Measurements from ENCODE around the gene CDYL.

Gene CDYL, protein sequence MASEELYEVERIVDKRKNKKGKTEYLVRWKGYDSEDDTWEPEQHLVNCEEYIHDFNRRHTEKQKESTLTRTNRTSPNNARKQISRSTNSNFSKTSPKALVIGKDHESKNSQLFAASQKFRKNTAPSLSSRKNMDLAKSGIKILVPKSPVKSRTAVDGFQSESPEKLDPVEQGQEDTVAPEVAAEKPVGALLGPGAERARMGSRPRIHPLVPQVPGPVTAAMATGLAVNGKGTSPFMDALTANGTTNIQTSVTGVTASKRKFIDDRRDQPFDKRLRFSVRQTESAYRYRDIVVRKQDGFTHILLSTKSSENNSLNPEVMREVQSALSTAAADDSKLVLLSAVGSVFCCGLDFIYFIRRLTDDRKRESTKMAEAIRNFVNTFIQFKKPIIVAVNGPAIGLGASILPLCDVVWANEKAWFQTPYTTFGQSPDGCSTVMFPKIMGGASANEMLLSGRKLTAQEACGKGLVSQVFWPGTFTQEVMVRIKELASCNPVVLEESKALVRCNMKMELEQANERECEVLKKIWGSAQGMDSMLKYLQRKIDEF

DNA sequence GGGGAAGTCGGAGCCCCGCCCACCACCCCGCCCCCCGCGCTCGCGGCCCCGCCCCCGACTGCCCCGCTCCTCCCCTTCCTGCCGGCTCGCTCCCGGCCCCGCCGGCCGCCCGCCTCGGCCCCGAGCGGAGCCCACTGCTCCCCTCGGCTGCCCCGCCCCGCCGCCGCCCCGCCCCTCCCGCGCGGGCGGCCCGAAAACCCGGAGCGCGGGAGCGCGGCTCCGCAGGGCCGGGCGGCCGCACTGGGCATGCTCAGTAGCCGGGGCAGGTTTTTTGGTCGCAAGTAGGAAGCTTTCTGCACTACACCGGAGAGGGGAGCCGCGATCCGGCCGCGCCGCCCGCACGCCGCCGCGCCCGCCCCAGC is at the start of gene CDYL:
CDYL (plus strand) TSS at position 274 of the 362 bp plus-strand sequence. CDS start 380 bp downstream, outside the sequence.
- peak; percentile 80 to 84 for DNase-seq (ENCODE audit: low read depth in 2 of 2)

DNA sequence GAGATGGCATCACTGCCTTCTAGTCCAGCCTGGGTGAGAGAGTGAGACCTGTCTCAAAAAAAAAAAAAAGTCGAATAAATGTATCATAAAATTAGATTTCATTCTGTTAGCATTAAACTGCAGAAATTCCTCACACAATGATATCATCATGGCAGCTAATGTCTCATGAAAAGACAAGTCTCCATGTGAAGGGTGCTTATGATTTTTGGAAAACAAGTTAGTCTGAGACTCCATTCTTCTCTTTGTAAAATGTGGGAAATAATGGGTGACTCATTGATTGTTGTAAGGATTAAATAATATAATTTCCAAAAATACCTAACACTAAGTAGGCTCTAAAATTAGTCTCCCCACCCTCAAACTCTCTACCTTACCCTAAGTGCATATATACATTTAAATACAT is 49.6 kb upstream of the CDYL start:
- no peak for DNase-seq (ENCODE audit: low read depth in 2 of 2)

DNA sequence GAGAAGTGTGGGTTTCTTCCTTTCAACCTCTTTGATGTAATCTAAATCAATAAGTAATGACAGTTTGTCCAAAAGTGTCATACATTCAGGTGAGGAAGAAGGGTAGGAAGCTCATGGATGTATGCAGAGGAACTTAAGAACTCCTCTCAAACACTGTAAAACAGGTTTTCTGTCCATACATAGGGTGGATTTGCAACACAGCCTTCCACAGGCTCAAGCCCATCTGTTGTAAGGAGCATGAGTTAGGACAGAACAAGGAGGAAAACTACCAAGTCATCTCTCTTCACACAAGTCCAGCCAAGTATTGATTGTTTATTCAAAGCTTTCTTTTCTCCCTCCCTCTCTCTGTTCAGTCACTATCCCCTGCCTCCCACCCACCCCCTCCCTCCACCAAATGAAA is 49.0 kb upstream of the CDYL start:
- DNase-seq (ENCODE audit: low read depth in 2 of 2), result no peak

DNA sequence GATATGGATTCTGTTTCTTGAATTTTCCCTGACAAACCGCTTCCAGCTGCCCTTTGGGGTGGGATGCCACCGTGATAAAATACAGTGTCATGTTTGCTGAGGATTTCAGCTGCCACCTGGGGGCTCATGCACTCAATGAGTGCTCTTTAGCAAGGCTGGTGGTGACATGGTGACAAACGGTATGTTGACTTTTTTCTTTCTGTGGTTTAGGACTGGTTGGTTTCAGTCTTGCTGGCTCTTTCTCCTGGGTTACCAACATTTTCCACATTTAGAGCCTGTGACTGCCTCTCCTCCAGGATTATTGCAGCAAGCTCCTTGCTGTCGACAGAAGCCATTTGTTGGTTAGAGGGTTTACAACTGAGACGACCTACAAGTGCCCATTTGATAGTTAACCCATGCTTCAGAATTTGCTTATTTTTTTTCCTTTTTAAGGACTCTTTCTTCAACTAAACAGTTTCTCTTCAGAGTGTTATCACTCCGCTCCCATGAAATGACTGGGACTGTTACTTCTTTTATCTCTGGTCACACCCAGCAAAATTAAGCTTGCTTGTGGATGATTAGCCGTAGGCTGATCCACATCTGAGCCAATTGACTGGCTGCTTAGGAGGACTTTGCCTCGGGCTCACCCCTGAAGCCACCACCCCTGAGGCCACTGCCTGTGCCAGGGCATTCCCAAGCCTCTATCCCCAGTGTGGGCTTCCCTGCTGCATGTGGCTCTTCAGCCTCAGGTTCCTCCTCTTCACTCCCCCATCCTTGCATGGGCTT is 48.4 kb upstream of the CDYL start:
- no peak for DNase-seq (ENCODE audit: low read depth in 2 of 2)

DNA sequence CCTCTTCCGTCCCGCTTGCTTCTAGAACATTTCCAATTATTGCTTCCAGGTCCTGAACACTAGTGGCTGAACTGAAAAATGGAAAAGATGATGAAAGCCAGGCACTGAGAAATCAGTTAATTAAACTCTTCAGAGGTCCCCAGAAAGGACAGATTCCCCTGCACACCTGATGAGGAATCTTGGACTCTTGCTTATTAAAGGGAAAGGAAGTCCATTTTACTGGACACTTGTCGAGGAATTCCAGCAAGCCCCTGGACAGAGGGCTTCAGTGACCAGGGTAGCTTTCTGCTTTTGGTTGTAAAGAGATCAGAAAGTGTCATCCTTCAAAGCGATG is 47.8 kb upstream of the CDYL start:
- no peak for DNase-seq (ENCODE audit: low read depth in 2 of 2)

DNA sequence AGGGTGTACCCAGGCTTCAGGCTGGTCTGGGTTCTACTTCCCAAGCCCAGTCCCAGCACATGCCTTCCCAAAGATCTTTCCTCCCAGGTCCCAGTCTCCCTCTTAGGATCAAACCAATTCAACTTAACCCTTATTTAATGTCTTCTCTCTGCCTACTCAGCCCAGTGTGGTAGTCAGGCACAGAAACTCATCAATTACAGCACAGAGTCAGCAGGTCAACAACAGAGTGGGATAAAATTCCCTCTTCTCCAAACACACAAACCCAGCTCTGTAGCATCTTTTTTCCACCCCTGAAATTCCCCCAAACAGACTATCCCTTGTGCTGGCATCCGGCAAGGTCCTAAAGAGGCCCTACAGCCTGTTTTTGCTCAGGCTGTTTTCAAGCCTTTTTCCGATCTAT is 47.3 kb upstream of the CDYL start:
- DNase-seq (ENCODE audit: low read depth in 2 of 2), result no peak

DNA sequence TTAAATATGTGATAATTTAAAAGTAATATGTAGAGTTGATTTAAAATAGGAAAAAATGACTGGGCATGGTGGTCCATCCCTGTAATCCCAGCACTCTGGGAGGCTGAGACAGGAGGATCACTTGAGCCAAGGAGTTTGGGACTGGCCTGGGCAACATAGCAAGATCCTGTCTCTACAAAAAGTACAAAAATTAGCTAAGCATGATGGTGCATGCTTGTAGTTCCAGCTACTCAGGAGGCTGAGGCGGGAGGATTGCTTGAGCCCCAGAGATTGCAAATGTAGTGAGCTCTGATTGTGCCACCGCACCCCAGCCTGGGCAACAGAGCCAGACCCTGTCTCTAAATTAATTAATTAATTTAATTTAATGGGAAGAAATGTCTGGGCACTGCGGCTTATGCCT is 44.2 kb upstream of the CDYL start:
- DNase-seq (ENCODE audit: low read depth in 2 of 2), result no peak

DNA sequence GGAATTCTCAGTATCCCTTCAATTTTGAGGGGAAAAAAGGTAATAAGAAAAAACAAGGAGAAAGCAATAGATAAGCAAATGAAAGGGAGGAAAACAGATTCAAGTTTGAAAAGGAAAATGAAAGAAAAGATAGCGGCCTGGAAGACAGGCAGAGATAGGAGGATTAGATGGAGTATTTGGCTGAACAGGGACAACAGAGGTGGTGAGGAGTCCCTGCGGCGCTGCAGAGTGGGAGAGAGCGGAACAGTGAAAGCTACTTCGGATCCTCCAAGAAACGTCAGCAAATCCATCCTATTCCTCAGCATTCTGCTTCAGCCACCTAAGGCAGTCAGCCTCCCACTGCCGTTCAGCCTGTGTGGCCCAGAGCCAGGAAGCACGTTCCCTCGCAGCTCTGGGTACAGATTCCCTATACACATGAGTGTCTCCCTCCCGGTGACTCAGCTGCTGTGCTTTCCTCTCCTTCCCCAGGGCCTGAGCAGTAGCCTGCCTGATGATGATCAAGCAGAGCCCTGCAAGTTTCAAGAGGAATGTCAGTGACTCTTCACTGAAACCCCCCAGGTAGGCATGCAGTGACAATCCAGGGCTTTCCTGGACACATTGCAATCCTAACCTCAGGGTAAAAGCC is 43.4 kb upstream of the CDYL start:
- peak; percentile 80 to 87 for DNase-seq (ENCODE audit: low read depth in 2 of 2)

DNA sequence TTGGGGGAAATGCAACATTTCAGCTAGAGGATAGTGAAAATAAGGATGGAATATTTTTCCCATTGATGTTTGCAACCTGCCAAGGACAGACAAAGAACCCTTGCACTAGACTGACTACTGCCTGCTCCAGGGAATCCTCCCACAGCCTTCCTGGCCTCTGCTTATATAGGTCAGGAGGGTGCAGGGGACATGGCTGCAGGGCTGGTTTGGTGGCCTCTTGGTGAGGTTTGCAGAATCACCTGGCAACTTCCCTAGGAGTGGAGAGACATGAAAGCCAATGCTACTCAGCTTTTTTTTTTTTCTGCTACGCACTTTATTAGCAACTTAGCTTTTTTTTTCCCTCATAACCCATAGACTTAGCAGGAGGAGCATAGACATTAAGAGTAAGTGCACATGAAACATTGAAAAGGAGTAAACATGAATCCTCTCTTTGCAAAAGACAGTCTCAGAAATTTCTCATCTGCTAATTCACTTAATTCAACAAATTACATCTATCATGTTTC is 39.8 kb upstream of the CDYL start:
- no peak for DNase-seq (ENCODE audit: low read depth in 2 of 2)

DNA sequence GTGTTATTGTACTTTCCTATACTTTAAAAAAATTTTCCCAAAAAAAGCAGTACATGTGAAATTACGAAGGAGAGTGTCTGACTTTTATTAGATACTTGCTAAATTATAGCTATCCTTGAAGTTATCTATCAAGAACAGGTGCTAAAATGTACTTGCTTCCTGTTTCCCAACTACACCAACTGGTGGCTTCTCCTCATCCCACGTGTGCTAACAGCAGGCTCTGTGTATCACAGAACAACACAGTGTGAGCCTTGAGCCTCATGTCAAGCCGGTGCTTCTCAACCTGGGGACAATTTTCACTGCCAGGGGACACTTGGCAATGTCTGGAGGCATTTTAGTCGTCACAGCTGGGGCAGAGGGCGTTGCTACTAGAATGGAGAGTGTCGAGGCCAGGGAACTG is 36.2 kb upstream of the CDYL start:
- DNase-seq (ENCODE audit: low read depth in 2 of 2), result no peak

DNA sequence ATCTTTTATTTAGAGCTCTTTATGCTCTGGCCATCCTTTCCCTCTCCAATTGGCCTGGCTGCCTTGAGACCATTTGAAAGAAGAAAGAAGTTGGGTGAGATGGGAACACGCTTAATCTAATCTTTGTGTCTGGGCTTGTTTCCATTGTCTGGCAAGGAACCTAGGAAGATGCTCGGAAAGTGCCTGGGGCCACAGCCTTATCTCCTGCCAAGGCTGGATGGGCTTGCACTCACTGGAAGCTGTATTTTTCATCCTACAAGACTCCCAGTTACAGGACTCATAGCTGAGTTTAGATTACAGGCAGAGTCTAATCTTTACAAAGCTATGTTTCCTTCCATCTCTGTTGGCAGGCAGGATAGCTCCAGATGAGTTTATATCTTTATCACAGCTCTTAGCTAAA is 33.1 kb upstream of the CDYL start:
- DNase-seq (ENCODE audit: low read depth in 2 of 2), result no peak

DNA sequence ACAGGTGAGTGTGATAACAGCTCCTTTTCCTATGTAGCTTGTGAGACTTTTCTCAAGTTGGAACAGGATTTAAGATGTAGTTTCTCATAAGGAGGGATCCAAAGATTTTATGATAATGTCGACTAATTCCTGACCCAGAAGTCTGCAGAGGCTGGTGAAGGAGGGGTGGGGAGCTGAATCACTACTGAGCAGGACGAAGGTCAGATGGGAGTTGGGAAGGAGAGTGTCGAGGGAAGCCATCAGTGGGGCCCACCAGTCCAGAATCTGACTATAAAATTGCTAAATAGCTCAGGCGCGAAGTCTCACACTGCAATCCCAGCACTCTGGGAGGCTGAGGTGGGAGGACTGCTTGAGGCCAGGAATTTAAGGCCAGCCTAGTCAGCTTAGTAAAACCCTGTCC is 32.3 kb upstream of the CDYL start:
- DNase-seq (ENCODE audit: low read depth in 2 of 2), result no peak

DNA sequence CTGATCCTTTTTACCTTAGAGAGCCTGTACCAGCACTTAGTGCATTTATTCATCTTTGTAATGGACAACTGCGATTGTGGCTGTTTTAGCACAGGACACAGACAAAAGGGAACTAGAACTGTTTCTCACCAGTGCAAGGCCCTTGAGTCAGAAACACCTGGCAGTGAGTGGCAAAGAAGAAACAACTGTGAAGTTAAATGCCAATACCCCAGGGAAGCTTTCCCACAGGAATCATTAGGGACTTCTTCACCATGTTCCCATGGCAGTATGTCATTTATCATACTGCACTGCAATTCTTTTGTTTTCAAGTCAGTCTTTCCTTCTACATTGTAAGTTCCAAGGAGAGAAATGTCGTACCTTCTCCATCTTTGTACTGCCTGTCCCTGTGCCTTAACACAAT is 28.6 kb upstream of the CDYL start:
- no peak for DNase-seq (ENCODE audit: low read depth in 2 of 2)

DNA sequence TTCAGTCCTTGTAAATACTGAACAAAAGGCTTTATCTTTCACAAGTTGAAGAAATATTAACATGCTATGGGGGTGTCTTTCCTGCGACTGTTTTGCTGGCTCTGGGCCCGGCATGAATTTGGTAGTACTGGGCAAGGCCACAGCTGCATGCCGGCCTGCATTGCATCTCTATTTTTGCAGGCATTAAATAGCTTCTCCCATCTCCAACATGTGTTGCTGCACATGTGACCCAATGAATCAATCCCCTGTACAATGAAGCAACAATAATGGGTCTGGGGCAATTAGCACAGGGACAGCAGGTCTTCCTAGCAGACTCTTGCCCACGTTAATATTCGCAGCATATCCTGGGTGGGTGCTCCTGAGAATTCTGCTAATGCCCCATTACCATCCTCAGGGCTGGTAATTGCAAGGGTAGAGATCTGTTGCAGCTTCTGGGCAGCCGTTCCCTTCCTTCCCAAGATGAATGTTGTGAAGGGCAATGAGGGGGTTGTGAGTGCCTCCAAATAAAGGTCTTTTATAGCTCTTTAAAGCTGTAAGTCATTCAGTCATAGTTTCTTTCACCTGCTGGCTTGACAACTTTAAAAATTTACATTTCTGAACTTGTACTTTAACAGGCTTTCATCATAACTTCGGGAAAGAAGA is 24.3 kb upstream of the CDYL start:
- DNase-seq (ENCODE audit: low read depth in 2 of 2), result no peak

DNA sequence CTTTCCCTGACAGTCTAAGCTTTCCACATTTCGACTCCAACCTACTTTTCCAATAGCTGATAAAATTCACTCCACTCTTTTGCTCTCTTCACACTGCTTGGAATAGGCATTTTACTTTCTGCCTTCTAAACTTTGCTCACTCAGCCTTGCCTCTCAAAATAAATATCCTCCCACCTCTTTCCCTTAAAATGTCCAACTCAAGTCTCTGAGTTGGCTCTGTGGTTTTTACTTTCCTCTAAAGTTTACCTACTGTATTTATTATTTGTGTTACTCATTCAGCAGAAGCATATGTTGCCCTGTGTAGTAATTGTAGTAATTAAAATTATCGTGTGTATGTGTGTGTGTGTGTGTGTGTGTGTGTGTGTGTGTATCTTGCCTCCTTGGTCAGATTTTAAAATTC is 20.0 kb upstream of the CDYL start:
- DNase-seq (ENCODE audit: low read depth in 2 of 2), result no peak

DNA sequence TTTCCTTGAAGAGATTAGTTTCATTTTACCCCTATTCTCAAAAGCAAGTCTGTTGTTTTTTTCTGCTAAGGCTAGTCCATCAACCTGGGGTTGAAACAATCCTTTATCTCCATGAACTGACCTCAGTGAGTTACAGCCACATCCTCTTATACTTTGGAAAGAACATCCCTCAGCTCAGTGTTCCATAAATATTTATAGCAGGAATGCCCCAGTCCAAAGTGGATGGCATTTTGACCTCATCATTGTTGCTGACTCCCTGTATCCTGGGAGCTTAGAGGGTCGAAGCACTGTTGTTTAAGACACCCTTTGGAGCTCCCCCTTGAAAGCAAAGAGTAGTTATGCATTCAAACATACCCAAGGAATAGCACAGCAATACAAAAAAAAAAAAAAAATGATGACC is 16.2 kb upstream of the CDYL start:
- no peak for DNase-seq (ENCODE audit: low read depth in 2 of 2)

DNA sequence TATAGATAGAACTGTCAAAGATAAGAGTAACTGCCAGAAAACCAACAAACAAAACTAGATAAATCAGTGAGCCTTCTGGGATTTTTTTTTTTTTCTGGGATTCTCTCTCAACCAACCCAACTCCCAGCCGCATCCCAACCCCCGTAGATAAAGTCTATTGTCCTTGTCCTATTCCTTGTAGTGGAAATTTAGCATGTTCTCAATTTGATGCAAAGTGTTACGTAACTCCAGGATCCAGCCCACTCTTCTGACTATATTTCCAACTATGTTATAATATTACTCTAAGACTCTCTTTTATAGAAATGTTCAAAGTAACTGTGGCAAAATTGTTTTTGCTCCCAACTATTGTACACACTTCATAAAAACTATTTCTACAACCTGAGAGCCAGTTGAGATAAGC is 15.4 kb upstream of the CDYL start:
- no peak for DNase-seq (ENCODE audit: low read depth in 2 of 2)

DNA sequence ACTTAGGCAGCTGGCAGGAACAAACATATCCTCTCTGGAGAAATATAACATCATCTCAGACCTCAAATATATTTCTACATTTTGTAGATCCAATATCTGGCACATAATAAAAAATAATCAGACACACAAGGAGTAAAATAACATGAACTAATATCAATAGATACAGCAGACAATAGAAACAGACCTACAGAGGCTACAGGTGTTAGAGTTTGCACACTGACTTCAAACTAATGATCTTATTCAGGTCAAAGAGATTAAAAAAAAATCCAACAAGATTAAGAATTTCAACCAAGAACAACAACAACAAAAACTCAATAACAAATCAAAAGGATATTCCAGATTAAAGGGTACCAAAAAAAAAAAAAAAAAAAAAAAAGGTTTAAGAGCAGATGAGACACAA is 13.9 kb upstream of the CDYL start:
- no peak for DNase-seq (ENCODE audit: low read depth in 2 of 2)

DNA sequence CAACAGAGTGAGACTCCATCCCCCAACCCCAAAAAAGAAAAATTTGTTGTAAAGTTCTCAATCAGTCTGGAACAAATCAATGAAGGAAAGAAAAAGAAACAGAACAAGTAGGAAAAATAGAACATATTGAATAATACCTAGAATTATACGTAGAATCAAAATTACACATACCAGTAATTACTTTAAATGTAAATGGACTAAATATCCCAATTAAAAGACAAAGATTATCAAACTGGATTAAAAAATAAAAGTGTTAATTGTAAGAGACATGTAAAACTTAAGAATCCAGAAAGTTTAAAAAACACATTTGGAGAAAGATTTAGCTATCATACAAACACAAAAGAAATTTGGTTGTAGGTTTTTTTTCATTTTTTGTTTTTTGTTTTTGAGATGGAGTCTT is 12.3 kb upstream of the CDYL start:
- no peak for DNase-seq (ENCODE audit: low read depth in 2 of 2)

DNA sequence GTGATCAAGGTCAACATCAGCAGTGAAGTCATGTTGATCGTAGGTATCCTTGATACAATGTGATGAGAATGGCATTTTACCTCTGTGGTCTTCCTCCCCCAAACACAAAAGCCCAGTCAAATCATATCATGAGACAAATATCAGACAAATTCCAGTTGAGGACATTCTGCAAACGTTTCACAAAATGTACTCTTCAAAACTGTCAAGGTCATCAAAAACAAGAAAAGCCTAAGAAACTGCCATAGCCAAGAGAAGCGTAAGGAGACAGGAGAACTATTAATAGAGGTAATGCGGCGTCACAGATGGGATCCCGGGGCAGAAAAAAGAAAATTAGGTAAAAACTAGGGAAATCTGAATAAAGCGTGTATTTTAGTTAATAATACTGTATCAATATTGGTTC is 7.4 kb upstream of the CDYL start:
- DNase-seq (ENCODE audit: low read depth in 2 of 2), result no peak

DNA sequence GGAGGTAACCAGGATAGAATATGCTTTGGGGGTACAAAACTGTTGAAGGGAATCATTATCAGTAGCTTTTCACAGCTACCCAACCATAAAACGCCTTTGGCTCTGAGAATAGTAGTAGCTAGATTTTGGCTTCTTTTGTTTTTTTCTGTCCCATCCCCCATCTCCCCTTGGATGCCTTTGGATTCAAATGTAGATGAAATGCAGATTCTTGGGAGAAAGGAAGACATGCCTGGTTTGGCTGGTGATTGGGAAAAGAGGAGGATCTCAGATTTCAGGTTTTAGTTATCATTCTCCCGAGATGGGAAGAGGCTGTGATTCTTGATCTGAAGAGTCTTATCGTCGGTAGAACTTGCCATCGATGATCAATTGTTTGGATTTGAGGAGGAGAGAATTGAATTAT is 3.5 kb upstream of the CDYL start:
- DNase-seq (ENCODE audit: low read depth in 2 of 2), result no peak

DNA sequence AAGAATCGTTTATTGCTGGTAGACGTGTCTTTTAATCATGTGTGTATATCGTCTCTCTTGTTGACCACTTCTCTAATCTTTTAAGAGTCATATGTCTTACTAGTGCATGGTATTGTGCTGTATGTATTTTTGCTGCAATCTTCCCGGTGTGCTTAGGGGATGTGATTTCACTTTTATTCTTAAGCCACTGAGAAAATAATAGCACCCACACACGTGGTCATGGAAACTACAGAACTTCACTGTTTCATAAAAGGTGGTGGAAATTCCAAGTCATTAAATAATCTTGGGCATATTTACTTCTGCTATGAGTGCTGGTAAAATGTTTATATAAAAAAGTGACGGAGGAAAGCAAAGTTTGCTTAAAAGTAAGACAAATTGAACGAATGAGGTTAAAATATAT is 3.0 kb upstream of the CDYL start:
- no peak for DNase-seq (ENCODE audit: low read depth in 2 of 2)

Measured in fibroblast of skin of left quadriceps (primary cell).